HS-27A (cell line): ENCODE data around the gene AOAH.
"Not testable (repeated sequence)": the region's sequence is repeated elsewhere in the genome, so short reads cannot be mapped to it uniquely, and the experiment has no call there.

Experiments
- DNase-seq: peaks from one replicate; pipeline ENCODE4 v3.0.0-alpha.2; 2012; ENCODE audit warnings: low read depth, missing footprints

AOAH gene

DNA sequence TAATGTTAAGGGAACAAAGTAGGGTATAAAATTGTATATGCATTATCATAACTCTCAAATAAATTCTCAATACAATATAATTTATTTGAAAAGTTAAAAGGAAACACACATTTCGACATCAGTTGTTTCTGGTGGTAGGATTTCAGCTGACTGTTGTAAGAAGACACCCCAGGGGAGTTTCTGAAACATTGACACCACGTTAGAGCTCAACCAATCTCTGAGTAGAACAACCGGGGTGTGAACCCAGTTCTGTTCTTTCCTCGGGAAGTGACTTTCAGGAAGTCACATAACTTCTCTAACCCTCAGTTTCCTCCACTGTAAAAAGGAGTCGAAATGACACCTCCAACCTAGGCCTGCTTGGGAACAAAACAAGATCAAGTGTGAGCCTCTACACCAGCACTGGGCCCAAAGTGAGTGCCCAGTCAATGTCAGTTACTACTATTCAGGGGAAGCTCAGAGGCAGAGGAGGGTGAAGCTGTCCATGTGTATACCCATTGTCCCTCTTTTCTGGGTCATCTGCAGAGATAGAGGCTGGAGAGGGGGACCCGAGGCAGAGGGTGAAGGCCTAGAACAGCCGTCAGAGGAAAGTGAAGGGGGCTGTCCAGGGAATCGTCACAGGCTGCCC is 67.1 kb downstream of the AOAH start:
- DNase-seq = no peak

DNA sequence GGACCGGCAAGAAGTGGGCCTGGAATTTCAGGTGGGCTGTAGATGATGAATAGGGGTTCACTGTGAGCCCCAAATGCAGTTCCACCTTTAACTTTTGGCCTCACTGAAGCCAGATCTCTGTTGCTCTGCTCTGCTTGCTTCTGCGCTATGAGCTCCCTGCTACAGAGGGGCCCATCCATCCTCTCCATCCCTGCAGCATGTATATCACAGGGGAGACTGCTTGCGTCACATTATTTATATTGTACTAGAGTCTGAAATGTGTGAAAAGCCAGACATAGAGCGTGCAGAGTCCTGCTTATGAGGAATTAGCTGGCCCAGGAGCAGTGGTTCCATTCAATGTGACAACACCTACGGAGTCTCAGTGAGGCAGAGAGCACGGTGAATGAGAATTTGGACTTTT is 69.9 kb downstream of the AOAH start:
- DNase-seq = no peak

DNA sequence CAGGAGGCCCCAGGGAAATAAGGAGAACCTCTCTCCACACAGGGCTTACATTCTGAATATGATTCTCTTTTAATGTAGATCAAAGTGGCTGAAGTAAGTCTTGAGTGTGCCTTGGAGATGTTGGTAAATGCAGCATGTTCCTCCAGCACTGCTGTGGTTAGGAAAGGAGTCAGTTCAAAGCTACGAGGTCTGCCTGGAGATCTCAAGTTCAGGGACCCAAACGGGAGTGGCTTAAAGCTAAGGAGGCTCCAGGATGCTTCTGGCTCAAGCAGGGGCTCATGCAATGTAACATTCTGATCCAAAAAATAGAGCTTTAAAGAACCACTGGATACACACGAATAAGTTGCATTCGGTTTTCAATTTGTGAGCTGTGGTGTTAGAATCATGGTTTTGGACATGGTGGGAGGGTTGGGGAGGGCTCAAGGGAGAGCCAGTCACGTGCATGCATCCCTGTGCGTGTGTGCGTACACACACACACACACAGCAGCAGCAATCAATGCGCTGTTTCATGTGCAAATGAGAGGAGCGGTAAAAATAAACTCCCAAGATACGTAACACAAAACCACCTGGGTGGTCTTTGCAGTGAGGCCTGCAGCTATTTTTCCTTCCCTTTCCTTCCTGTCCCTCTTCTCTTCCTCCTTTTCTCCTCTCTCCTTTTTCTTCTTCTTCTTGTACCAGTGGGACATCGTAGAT is 70.5 kb downstream of the AOAH start:
- no peak for DNase-seq

GRCh38 chr7:36653008-36653662 is 71.2 kb downstream of the AOAH start:
- DNase-seq = no peak

- DNase-seq = no peak
Measured at GRCh38 chr7:36652431-36652830, 71.9 kb downstream of the AOAH start.

DNA sequence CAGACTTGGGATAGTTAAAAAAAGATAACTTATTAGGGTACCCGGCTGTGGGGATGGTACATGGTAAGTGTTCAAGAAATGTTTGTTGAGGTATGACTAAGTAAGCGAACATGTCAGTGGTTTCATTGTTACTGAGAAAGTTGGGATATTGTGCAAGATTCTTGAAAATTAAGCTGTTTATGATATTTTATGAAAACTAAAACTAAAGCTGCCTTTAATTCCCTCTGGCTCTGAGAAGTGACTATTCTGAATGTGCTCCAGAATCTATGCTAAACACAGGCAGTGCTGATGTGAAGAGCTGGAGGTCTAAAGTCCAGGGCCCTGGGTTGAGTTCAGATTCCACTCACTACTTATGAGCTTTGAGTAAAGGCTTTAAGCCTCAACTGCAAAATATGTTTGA is 72.9 kb downstream of the AOAH start:
- DNase-seq = no peak

DNA sequence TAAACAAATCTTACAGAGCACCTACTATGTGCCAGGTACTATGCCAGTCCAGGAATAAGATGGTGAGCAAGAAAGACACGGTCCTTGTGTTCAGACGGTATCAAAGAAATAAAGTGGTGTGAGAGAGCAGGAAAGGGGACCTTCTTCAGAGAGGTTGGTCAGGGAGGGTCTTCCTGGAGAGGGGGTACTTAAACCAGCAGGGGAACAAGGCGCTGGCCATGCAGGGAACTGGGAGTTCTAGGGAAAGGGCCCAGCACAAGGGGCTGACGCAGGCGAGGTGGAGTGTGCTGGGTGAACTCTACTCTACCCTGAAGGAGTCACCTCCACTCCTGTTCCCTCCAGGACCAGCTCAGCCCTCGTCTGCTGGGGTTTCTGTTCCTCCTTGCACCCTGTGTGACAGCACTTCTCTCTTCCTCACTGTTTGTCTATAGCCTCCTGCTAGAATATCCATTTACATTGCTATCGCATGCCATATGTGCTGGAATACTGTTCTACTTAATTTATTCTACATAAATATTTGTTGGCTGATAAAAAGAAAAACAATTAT is 73.5 kb downstream of the AOAH start:
- no peak for DNase-seq

- no peak for DNase-seq
Measured at GRCh38 chr7:36650320-36650719, 74.0 kb downstream of the AOAH start.

- not testable (repeated sequence) for DNase-seq
Measured at GRCh38 chr7:36649319-36649718, 75.0 kb downstream of the AOAH start.

GRCh38 chr7:36648441-36648840 is 75.9 kb downstream of the AOAH start:
- DNase-seq = no peak

DNA sequence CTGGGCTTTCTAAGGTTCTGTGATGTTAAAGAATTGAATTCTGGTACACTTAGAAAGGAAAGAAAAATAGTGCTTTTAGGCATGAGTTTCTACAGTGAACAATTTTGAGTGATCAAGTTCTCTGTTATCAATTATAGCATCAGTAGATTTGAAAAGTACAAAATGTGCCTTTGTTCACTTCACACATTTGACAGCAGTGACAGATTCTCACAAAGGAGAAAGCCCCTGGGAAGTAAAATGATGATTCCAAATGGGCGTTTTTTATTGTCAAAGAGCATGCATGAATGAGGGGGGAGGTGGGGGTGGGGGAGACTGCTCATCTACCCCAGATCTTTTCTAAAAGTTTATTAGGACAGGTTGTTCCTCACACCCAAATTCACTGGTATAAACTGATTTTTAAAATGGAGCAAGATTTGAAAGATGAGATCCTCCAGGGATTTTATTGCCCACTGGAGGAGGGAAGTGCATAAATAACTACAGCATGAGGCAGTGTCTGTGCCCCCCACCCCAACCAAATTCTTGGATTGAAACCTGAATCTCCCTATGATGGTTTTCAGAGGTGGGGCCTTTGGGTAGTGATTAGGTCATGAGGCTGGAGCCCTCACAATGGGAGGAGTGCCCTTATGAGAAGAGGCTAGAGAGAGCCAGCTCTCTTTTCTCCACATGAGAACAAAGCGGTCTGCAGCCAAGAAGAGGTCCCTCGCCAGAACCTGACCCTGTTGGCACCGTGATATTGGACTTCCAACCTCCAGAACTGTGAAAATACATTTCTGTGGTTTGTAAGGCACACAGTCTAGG is 79.5 kb downstream of the AOAH start:
- no peak for DNase-seq

DNA sequence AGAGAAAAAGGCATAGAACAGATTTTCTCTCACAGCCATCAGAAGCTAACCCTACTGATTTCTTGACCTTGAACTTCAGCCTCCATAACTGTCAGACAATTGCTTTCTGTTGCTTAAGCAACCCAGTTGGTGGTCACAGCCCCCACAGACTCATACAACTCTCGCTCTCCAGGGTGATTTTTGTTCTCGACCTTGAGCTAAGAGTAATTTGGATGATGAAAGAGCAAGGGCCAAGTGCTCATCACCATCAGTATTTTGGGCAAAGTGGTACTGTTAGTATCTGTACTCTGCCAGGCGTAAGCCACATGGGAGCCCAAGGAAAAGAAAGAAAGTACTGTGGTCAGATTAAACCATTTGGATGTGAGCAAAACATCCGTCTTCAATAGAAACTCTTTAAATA is 81.9 kb downstream of the AOAH start:
- no peak for DNase-seq

- no peak for DNase-seq
Measured at GRCh38 chr7:36642010-36642409, 82.3 kb downstream of the AOAH start.

DNA sequence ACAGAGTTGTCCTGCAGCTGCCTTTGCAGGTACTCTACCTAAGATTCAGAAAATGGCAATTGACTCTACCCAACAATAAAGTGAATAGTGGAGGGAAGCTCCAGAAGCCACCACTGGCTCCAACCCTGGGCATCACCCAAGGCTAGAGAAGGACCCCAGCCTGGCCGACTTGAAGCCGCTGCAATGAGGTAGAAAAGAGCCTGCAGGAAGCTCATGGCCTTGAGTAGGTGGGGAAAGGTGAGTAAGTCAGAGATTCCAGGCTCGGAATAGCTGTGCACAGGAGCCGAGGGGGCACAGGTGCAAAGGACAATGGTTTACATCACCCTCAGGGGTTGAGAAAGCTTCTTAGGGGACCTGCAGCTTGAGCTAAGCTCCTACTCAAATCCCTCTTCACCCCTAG is 83.6 kb downstream of the AOAH start:
- DNase-seq = no peak

DNA sequence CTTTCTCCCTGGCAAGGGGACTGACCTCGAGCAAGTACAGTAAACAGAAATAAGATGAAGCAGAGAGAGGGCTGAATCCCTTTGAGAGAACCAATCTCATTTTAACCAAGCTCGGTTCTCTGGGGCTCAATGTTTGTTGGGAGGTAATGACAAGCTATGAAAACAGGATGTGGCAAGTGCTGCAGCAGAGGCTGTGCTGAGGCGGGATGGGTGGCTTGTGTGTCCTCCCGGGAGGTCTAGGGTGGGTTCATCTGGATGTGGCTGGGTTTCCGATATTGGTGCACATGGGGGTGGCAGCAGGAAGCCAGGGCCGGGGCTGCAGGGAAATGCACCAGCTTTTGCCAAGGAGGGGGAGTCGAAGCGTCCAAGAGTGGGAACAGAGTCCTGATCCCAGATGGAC is 84.5 kb downstream of the AOAH start:
- no peak for DNase-seq

DNA sequence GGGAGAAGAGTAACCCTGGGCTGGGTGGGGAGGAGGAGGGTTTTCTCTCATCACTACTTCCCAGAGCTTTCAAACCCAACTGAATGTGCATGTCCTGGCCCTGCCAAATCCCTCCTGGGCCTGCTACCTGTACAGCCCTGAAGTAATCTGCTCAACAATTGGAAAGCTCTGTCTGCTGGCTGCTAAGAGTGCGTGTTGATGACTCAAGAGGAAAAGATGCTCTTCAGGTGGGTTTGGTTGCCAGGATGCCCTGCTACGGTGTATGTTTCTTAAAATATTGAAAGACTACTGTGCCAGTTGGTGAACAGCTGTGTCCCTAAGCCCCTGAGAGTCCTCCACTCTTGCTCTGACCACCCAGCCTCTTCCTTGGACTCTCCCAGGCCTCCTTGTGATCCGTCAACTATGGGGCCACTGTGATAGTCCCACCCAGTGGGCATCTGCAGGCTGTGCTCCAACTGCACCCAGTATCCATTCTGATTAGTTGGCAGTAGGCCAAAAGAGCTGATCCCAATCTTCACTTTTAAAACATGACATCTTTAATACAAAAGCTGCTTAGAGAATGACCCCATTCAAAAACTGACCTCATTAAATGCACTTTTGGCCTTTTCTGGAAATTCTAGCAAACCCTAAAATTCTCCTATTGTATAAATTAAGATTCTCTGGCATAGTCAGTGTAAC is 85.6 kb downstream of the AOAH start:
- no peak for DNase-seq

DNA sequence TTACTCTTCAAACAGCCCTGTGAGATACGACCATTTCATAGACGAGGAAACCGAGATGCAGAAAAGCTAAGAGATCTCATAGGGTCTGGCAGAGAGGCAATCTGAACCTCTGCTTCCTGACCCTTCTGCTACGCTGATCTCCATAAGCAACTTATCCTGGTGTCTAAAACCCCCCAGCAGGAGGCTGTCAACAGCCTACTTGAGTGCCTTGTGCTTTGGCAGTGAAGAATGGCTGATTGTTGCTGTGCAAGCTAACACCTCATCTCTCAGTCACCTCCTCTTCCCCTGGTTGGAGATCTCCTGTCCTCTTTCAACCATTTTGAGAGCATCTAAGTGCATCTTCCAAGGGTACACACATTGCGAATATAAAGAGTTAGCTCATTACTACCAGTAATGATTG is 86.2 kb downstream of the AOAH start:
- DNase-seq = no peak

DNA sequence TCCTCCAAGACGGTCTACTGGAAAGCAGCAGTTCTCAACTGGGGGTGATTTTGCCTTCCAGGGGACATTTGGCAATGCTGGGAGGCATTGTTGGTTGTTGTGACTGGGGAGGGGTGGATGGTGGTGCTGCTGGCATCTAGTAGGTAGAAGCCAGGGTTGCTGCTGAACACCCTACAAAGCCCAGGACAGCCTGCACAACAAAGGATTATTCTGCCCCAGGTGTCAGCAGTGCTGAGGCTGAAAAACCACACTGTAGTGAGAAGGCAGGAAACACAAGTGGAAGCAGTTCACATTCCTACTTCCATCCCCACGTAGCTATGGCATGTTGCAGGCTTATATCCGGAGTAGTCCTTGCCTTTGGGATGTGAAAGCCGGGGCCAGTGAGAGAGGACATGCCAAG is 86.9 kb downstream of the AOAH start:
- DNase-seq = no peak

DNA sequence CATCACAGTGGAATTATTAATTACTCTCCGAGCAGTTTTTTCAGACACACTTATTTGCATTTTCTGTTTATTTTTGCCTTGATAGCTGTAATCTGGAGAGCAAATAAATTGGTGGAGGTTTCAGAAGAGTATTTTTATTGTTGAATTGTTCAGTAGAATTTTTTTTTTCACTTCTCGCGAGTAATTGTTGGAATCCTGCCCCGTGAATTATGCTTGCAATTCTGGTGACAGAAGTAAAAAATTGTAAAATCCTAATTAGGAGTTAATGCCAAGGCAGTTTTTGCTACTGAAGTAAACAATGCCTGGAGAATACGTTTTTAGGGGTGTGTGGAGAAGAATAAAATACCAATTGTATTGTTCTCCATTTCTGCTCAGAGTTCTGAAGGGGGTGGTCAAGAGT is 88.2 kb downstream of the AOAH start:
- DNase-seq = no peak

DNA sequence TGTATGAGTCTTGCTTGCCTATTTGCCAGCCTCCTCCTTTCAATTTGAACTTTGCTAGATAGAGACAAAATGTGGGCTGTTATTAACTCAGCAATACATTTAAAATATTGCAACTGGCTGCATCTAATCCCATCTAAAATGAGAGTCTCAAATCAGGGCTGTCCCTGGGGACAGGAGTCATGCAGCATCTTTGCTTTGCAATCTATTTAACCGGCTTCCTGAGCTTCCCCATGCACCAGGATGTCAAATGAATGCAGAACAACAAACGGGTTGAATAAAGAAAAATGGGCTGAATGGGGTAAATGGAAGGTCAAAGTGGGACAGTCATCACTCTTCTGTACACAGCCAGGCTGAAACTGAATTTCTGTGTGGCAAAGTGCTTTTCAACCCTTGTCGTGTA is 89.2 kb downstream of the AOAH start:
- DNase-seq = no peak

GRCh38 chr7:36633377-36633776 is 90.9 kb downstream of the AOAH start:
- no peak for DNase-seq

DNA sequence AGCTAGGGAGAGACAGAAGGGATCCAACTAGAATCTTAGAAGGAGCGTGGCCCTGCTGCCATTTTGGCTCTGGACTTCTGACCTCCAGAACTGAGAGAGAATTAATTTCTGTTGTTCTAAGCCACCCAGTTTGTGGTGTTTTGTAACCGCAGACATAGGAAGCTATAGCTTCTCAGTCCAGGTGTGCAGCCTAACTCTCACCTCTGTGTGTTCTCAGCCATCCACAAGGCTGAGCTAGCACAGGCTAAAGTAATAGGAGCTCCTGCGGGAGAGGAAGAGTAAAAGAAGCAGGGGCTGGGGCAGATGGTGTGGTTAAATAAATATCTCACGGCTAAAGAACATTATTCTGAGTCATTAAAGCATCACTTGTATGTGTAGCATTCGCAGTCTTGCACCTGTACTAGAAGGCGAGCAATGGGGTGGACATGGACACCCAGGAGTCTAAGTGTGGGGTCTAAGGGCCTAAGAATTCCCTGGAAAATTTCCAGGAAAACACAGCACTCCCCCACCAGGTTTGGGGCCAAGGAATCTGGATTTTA is 94.1 kb downstream of the AOAH start:
- DNase-seq = no peak
